AG09319 (cell line): Measurements from ENCODE around the gene PDGFB.

Source experiments
- DNase-seq: peaks from one replicate; pipeline ENCODE4 v3.0.0-alpha.2; 2010; ENCODE audit warnings: low read depth; ENCODE audit errors: extremely low read depth
- TF ChIP-seq, protein P1 (sequence below): IDR thresholded peaks from 2 replicates; pipeline ENCODE4 v1.5.1; 2011; ENCODE audit warnings: low read depth, mild to moderate bottlenecking, inconsistent platforms, low read length, moderate library complexity

PDGFB gene

DNA sequence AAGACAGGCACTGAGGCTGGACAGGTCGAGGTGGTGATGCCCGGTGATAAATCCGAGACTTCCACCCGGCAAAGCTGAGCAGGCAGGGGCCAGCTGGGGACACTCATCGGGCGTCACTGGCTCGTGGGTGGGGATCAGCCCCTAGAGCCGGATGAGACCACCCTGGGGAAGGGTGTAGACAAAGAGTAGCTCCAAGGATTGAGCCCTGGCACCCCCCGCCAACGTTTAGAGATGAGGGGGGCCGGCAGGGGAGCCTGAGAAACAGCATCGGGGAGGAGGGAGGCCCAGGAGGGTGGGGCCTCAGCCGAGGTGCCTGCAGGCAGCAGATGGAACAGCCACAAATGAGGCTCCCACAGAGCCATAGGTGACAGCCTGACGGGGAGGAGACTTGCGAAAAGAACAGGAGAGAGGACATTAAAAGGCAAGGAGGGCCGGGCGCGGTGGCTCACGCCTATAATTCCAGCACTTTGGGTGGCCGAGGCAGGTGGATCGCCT lies 64.9 kb downstream of the PDGFB start:
- TF ChIP-seq, protein P1, sequence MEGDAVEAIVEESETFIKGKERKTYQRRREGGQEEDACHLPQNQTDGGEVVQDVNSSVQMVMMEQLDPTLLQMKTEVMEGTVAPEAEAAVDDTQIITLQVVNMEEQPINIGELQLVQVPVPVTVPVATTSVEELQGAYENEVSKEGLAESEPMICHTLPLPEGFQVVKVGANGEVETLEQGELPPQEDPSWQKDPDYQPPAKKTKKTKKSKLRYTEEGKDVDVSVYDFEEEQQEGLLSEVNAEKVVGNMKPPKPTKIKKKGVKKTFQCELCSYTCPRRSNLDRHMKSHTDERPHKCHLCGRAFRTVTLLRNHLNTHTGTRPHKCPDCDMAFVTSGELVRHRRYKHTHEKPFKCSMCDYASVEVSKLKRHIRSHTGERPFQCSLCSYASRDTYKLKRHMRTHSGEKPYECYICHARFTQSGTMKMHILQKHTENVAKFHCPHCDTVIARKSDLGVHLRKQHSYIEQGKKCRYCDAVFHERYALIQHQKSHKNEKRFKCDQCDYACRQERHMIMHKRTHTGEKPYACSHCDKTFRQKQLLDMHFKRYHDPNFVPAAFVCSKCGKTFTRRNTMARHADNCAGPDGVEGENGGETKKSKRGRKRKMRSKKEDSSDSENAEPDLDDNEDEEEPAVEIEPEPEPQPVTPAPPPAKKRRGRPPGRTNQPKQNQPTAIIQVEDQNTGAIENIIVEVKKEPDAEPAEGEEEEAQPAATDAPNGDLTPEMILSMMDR, result no peak
- no peak for DNase-seq

DNA sequence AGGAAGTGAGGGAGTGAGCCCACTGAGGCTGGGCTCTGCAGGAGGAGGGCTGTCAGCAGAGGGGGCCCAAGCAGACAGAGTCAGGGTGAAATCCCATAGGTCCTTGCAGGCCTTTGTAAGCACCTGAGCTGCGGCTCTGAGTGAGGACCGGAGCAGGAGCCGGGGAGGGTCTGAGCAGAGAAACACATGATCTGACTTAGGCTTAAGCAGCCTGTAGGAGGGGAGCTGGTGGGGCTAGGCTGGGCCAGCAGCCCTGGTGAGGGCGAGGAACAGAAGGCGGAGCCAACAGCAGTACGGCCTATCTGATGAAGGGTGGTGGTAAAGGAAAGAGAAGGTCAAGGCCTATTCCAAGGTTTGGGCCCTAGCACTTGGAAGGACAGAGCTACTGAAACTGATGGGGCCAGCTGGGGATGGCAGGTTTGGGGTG lies 65.4 kb downstream of the PDGFB start:
- DNase-seq, result no peak
- TF ChIP-seq, protein P1, result no peak

DNA sequence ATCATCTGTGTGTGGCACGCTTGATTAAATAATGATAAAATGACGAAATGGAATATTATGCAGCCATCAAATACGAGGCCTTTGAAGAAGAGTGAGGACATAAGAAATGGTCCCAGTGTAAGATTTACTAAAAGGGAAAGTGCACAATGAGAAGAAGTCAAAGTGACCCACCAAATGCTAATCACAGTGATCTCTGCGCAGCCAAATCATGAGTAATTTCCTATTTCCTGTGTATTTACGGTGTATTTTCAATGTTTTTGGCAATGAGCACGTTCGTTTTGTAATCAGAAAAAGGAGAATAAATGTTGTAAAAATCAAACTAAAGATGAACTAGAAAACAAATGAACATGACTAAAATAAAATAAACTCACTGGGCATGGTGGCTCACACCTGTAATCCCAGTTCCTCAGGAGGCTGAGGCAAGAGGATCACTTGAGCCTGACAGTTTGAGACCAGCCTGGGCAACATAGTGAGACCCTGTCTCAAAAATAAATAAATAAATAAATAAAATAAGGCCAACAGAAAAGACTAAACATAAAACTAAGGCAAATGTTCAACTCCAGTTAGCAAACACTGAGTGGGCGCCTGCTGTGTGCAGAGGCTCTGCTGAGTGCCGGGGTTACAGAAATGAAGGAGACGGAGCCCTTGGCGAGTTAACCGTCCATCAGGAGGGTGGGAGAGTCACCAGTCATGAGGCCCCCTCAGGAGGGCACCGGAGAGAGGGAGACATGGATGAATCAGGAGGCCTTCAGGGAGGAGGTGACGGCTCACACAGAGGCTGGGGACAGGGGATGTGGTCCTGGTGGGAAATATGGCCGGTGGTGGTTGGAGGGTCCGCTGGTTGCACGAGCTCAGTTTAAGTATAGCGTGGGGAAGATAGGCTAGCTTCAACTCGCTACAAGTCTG lies 66.3 kb downstream of the PDGFB start:
- TF ChIP-seq, protein P1, result no peak

DNA sequence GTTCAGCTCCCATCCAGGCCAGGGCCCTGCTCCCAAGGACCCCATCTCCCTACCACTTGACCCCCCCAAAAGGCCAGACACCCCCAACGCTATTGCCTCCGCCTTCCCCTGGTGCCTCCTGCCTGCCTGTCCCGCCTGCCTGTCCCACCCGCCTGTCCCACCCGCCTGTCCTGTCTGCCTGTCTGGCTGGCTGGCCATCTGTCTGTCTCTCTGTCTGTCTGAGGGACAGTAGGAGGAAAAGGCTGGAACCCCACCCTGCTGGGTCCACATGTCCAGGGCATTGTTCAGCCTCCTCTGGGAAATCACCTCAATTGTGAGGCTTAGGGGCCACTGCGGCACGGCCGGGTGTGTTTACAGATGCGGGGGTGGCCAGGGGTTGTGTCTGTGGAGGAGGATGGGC lies 67.0 kb downstream of the PDGFB start:
- TF ChIP-seq, protein P1, result no peak
- DNase-seq, result no peak

More for the DNA sequence above, 66.3 kb downstream of the PDGFB start:
- DNase-seq, result no peak

DNA sequence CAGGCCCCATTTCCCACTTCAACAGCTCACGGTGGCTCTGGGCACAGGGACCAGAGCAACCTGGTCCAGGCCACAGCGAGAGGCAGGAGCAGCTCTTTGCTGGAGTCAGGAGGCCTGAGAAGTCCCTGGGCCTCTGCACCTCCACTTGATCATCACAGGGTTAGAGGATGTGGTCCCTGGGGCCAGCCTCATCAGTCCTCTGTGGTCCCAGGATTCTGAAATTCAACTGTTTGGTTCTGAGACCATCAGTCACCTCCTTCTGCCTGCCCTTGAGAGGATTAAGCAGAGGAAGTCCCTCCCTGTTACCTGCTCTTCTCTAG lies 67.4 kb downstream of the PDGFB start:
- TF ChIP-seq, protein P1, result no peak
- DNase-seq, result no peak

DNA sequence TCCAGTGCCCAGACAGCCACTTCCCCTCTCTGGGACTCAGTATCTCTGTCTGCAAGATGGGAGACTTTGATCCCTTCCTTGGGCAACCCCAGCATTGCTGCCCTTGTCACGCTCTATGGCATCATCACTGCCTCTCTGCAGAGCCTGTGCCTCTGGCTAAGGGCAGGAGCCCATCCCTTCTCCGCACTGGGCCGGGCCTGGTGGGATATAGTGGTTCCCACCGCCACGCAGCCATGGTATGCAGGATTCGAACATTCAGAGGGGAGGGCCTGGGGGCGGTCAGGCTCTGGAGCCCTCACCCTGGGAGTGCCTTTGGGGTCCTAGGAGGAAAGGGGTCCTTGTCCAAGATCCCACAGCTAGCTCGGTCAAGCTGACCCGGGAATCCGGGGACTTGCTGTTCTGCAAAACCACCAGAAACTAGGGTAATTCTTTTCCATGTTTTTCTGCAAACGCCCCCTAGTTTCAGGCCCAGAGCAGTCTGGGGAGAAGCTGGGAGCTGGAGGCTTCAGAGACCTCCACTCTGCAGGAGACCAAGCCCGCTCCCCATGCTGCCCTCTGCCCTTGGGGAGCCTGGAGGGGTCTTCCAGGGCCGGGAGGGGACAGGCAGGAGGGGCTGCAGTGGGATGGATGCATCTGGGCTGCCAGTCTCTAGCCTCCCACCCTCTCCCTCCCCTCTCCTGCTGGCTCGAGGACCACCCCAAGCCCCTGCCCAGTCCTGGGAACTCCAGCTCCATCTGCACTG lies 67.9 kb downstream of the PDGFB start:
- DNase-seq, result no peak
- TF ChIP-seq, protein P1, result no peak
